HG03066 (cell line): ENCODE data around the gene STIM2.
"Not testable (repeated sequence)": the region's sequence is repeated elsewhere in the genome, so short reads cannot be mapped to it uniquely, and the experiment has no call there.

ENCODE experiments used
- ATAC-seq: cut with Tn5 transposase; IDR thresholded peaks from one replicate; pipeline ENCODE4 v1.9.1; 2021; ENCODE audit warnings: low read depth; ENCODE audit not compliant: unreplicated experiment

The STIM2 gene

GRCh38 chr4:26947318-26947717 lies 86.7 kb downstream of the STIM2 start:
- ATAC-seq = no peak

DNA sequence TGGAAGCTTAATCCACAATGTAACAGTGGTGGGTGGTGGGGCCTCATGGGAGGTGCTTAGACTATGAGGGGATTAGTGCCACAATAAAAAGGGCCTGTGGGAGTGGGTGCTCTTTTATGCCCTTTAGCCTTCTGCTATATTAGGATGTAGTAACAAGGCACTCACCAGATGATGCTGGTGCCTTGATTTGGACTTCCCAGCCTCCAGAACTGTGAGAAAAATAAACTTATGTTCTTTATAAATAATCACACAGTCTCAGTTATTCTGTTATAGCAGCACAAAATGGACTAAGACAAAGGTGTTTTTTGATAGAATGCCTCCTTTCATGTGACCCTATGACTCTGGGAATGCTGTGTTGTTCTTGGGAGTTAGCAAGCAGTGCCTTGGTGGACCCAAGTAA lies 89.8 kb downstream of the STIM2 start:
- no peak for ATAC-seq

DNA sequence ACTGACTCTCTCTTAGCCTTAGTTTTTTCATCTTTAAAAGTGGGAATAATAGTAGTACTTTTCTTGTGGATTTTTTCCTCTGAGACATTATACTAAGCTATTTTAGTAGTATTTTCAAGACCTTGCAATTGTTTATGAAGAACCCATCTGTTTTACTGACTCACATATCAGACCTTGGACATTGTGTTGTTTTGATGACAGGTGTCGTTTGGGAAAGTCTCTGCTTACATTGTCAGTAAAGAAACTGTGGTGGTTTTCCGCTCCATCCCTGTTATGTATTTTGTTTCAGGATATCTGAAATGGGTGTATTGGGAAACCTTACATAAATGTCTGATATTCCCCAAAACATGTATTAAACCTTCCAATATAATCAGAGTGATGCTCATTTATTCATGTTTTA lies 92.2 kb downstream of the STIM2 start:
- ATAC-seq = no peak

DNA sequence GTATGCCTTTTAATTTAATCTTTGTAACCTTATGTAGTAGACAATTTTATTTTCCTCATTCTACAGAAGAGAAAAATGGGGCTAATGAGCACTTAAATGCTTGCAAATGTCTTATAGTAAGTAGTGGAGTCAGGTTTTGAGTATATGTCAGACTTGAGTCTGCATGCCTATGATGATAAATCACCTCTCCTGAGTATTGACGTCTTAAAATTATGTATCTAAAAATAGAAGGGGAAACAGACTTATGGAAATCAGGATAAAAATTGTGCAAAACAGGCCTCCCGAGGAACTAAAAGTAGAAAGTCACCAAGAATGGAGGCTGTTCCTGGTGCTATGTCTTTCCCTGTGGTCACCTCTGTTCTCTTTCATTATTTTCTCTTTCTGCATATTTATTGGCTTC lies 92.7 kb downstream of the STIM2 start:
- no peak for ATAC-seq

DNA sequence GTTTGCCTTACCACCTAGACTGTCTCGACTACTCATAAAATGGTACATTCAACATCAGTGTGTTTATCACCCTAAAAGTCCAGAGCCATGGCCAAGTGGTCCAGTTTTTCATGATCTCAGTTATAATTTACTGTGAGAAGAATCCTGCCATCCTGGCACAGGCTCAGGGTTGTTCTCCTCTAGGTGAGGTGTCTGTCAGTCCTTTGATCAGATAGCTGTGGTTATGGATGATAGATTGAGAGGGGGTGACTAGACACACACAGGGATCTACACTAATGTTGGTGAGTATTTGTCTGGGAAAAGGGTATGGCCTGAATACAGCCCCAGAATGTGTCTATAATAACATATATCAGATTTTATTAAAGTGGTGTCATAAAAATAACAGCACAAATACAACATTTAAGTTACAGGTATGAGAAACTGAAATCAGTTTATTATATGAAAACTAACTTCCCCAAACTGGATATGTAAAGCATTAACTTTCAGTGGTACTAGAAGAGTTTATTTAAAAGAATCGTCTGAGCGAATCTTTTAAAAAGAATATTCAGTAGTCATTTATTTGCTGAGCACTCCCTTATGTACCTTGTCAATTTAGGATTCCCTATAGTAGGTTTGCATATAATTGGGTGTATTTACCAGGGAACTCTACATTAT lies 93.3 kb downstream of the STIM2 start:
- no peak for ATAC-seq

DNA sequence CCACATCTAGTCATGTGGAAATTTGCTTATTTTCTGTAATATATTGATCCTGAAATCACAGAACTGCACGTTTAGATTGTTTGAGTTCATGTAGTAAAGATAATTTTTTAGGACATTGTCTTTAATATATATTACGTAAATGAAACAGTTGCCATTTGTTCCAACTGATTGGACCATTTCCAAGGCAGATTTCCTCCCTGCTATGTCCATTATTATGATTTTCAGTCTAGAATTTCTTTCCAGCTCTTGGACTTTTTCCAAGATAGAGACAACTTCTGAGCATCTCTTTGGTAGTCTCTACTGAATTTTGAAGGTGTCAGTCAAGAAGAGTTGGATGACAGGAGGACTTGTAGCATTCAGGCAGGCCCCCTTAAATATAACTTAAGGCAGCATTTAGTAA lies 94.6 kb downstream of the STIM2 start:
- ATAC-seq = no peak

- no peak for ATAC-seq
These were observed 98.4 kb downstream of the STIM2 start for GRCh38 chr4:26958925-26959653.

GRCh38 chr4:26959654-26960047 lies 99.0 kb downstream of the STIM2 start:
- ATAC-seq = no peak

GRCh38 chr4:26962720-26963119 lies 102.1 kb downstream of the STIM2 start:
- no peak for ATAC-seq

GRCh38 chr4:26964512-26964911 lies 103.9 kb downstream of the STIM2 start:
- no peak for ATAC-seq

- peak; percentile 67 for ATAC-seq
These were observed 104.4 kb downstream of the STIM2 start for GRCh38 chr4:26964994-26965393.

DNA sequence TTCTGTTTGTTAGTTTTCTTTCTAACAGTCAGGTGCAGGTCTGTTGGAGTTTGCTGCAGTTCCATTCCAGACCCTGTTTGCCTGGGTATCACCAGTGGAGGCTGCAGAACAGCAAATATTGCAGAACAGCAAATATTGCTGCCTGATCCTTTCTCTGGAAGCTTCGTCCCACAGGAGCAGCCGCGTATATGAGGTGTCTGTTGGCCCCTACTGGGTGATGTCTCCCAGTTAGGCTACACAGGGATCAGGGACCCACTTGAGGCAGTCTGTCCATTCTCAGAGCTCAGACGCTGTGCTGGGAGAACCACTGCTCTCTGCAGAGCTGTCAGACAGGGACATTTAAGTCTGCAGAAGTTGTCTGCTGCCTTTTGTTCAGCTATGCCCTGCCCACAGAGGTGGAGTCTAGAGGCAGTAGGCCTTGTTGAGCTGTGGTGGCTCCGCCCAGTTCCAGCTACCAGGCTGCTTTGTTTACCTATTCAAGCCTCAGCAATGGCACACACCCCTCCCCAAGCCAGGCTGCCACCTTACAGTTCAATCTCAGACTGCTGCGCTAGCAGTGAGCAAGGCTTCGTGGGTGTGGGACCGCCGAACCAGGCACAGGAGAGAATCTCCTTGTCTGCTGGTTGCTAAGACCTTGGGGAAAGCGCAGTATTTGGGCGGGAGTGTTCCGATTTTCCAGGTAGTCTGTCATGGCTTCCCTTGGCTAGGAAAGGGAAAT lies 115.0 kb downstream of the STIM2 start:
- ATAC-seq = not testable (repeated sequence)

DNA sequence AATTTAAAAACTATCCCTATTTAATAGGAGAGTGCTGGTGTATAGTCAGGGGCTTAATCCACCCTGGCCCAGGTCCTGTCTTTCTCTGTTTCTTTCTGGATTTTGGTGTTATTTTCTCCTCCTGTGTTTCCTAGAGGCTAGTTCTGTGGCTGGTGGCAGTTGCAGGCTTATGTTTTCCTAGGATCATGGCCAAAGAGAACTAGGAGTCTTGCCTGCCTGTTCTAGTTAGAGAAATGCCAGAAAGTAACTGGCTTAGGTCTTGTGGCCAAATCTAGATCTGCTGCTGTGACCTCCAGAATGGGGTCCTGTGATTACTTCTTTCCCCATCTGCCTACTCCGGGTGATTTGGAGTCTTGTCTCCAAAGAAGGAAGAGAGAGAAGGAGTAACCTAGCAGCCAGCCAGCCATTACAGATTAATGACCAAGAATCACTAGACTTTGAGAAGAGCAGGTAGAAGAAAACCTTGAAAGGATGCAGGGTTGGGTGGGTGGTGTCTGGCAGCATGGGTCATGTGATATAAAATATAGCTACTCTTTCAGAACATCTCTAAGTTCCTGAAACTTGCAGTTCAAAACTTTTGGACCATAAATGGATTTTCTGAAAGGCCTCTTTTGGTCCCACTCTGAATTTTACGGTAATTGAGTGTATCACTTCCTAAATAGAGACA lies 117.9 kb downstream of the STIM2 start:
- ATAC-seq = no peak

DNA sequence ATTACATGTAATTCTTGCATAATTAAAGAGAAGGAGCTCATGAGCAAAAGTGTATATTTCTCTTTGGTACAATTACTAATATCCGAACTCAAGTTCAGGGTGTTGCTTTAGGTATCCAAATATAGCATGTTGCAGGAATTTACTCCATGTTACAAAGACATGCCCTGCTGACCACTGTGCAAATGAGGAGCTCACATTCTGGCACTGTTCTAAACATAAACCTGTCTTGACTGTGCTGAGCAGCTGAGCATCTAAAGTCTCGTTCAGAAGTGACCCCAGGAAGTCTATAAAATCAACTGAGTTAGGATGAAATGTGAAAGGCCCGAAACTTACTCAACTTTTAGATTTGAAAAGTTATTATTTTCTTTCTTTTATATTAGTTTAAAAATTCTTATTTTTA lies 124.3 kb downstream of the STIM2 start:
- ATAC-seq = no peak

DNA sequence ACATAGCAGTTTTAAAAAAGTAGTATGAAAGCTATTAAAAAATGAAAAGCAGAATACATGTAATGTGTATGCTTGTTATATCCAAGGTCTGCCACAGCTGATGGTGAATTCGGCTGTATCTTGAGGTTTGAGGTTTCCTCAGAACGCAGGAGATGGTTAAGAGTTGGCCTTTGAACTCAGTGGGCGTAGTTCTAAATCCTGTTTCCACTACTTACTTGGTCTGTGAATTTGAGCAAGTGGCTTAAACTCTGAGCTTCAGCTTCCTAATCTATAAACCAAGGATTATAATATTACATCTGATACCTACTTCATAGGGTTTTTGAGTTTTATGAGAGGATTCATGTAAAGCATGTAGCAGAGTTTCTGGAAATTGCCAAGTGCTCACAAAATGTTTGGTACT lies 125.2 kb downstream of the STIM2 start:
- peak; percentile 97 for ATAC-seq

GRCh38 chr4:26987191-26987590 lies 126.5 kb downstream of the STIM2 start:
- ATAC-seq = no peak

GRCh38 chr4:26991057-26991456 lies 130.4 kb downstream of the STIM2 start:
- ATAC-seq = no peak

- ATAC-seq = peak; percentile 95
These were observed 132.2 kb downstream of the STIM2 start for GRCh38 chr4:26992657-26993361.

- ATAC-seq = no peak
These were observed 132.9 kb downstream of the STIM2 start for GRCh38 chr4:26993539-26993938.

- no peak for ATAC-seq
These were observed 133.3 kb downstream of the STIM2 start for GRCh38 chr4:26993967-26994366.

DNA sequence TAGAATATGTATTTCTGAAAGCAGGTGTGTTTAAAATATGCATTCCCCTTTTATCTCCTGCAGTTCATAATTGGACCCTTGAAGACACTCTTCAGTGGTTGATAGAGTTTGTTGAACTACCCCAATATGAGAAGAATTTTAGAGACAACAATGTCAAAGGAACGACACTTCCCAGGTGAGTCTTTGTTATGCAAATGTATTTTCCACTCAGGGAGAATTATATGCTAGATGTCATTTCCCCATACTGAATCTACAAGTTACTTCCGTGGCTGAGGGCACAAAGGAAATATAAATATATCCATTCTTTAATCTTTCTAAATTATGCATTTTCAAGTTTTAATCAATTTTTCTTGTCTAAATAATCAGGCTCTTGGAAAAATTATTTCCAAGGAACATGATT lies 134.7 kb downstream of the STIM2 start:
- ATAC-seq = no peak
